Skeletal muscle tissue (tissue), 4 donors: Measurements from ENCODE around the gene PIK3AP1. TPM values are rescaled to one million over a fixed set of nuclear protein-coding genes. Genes with fewer than 3 reads are reported as not detected.

ENCODE experiments used
- H3K27ac ChIP-seq: one replicate; pipeline ENCODE4 v1.7.0; 2013; ENCODE audit warnings: mild to moderate bottlenecking, low read depth, low read length, inconsistent platforms
- H3K27me3 ChIP-seq, 3 donors: one replicate each; pipeline ENCODE4 v1.7.0; 2013; ENCODE audit warnings: low read length in 3 of 3; ENCODE audit not compliant: control insufficient read depth in 3 of 3, insufficient read depth in 3 of 3
- H3K36me3 ChIP-seq, 3 donors: one replicate each; pipeline ENCODE4 v1.7.0; 2013; ENCODE audit warnings: low read length in 3 of 3; ENCODE audit not compliant: control insufficient read depth in 3 of 3, insufficient read depth in 3 of 3
- H3K4me1 ChIP-seq, 3 donors: one replicate each; pipeline ENCODE4 v1.7.0; 2013; ENCODE audit warnings: low read length in 3 of 3, mild to moderate bottlenecking in 3 of 3; ENCODE audit not compliant: control insufficient read depth in 3 of 3, insufficient read depth in 3 of 3
- H3K4me3 ChIP-seq, 3 donors: one replicate each; pipeline ENCODE4 v1.7.0; 2013; ENCODE audit warnings: low read length in 3 of 3
- H3K9ac ChIP-seq, 3 donors: one replicate each; pipeline ENCODE4 v1.7.0; 2013; ENCODE audit warnings: low read length in 3 of 3, mild to moderate bottlenecking in 3 of 3, moderate library complexity in 2 of 3, low read depth in 1 of 3
- H3K9me3 ChIP-seq, 3 donors: one replicate each; pipeline ENCODE4 v1.7.0; 2013; ENCODE audit warnings: low read length in 3 of 3; ENCODE audit not compliant: control insufficient read depth in 3 of 3
- total RNA-seq: library from RNA; depleted of rRNA; stranded (reverse); fragments of >200 nt; gene quantifications from one replicate; pipeline ENCODE4 v1.2.3, GENCODE V29; 2014
- donor health status: Osteomylitis.

PIK3AP1 gene
- total RNA-seq, 1 donor from 2014 or later: 6.3 TPM

GRCh38 chr10:96638120-96638519 lies 82.2 kb downstream of the PIK3AP1 start:
- Histone ChIP-seq H3K4me3 (no peak overlapping the region), H3K9ac (no peak overlapping the region), H3K9me3 (no peaks in the 10 kb centered on the region), H3K27me3 (peaks cover 0 to 3% (median 0%) of the 10 kb centered on the region in 3 donors), H3K4me1 (no peaks in the 10 kb centered on the region), H3K36me3 (no peaks in the 10 kb centered on the region), H3K27ac (no peak overlapping the region)

- Histone ChIP-seq H3K4me1 (no peaks in the 10 kb centered on the region), H3K9ac (no peak overlapping the region), H3K9me3 (no peaks in the 10 kb centered on the region), H3K36me3 (no peaks in the 10 kb centered on the region), H3K27ac (no peak overlapping the region), H3K4me3 (no peak overlapping the region), H3K27me3 (peaks cover 0 to 3% (median 0%) of the 10 kb centered on the region in 3 donors)
These were observed 82.6 kb downstream of the PIK3AP1 start for GRCh38 chr10:96637709-96638108.

GRCh38 chr10:96636551-96636950 lies 83.8 kb downstream of the PIK3AP1 start:
- no peaks in the 10 kb centered on the region for H3K9me3 ChIP-seq
- H3K4me3 ChIP-seq: no peak overlapping the region
- H3K4me1 ChIP-seq: no peaks in the 10 kb centered on the region
- H3K27me3 ChIP-seq: peaks cover 0 to 3% (median 0%) of the 10 kb centered on the region in 3 donors
- H3K36me3 ChIP-seq: no peaks in the 10 kb centered on the region
- H3K9ac ChIP-seq: no peak overlapping the region
- no peak overlapping the region for H3K27ac ChIP-seq

- Histone ChIP-seq H3K27me3 (no peaks in the 10 kb centered on the region), H3K4me3 (no peak overlapping the region), H3K9me3 (no peaks in the 10 kb centered on the region), H3K9ac (no peak overlapping the region), H3K36me3 (no peaks in the 10 kb centered on the region), H3K27ac (no peak overlapping the region), H3K4me1 (no peaks in the 10 kb centered on the region)
These were observed 87.2 kb downstream of the PIK3AP1 start for GRCh38 chr10:96632974-96633710.

- Histone ChIP-seq H3K4me3 (no peak overlapping the region), H3K27ac (no peak overlapping the region), H3K9ac (no peak overlapping the region), H3K4me1 (no peaks in the 10 kb centered on the region), H3K27me3 (peaks cover 0 to 2% (median 0%) of the 10 kb centered on the region in 3 donors), H3K9me3 (no peaks in the 10 kb centered on the region), H3K36me3 (no peaks in the 10 kb centered on the region)
These were observed 93.0 kb downstream of the PIK3AP1 start for GRCh38 chr10:96627292-96627691.

GRCh38 chr10:96626795-96627194 lies 93.5 kb downstream of the PIK3AP1 start:
- Histone ChIP-seq H3K4me1 (no peaks in the 10 kb centered on the region), H3K4me3 (no peak overlapping the region), H3K9me3 (no peaks in the 10 kb centered on the region), H3K27ac (no peak overlapping the region), H3K36me3 (no peaks in the 10 kb centered on the region), H3K27me3 (peaks cover 0 to 2% (median 0%) of the 10 kb centered on the region in 3 donors), H3K9ac (no peak overlapping the region)

- Histone ChIP-seq H3K27ac (no peak overlapping the region), H3K9ac (no peak overlapping the region), H3K4me3 (no peak overlapping the region), H3K9me3 (no peaks in the 10 kb centered on the region), H3K4me1 (no peaks in the 10 kb centered on the region), H3K36me3 (no peaks in the 10 kb centered on the region), H3K27me3 (peaks cover 0 to 2% (median 0%) of the 10 kb centered on the region in 3 donors)
These were observed 95.1 kb downstream of the PIK3AP1 start for GRCh38 chr10:96625173-96625572.

- Histone ChIP-seq H3K4me3 (no peak overlapping the region), H3K9ac (no peak overlapping the region), H3K36me3 (no peaks in the 10 kb centered on the region), H3K9me3 (no peaks in the 10 kb centered on the region), H3K27ac (no peak overlapping the region), H3K27me3 (peaks cover 0 to 2% (median 0%) of the 10 kb centered on the region in 3 donors), H3K4me1 (peaks cover 5 to 11% (median 6%) of the 10 kb centered on the region in 3 donors)
These were observed 98.1 kb downstream of the PIK3AP1 start for GRCh38 chr10:96622013-96622787.

GRCh38 chr10:96619796-96620773 lies 100.2 kb downstream of the PIK3AP1 start:
- H3K9ac ChIP-seq: no peak overlapping the region
- H3K27ac ChIP-seq: no peak overlapping the region
- no peak overlapping the region for H3K4me3 ChIP-seq
- H3K4me1 ChIP-seq: peaks cover 5 to 11% (median 6%) of the 10 kb centered on the region in 3 donors
- H3K27me3 ChIP-seq: peaks cover 0 to 2% (median 0%) of the 10 kb centered on the region in 3 donors
- H3K36me3 ChIP-seq: no peaks in the 10 kb centered on the region
- no peaks in the 10 kb centered on the region for H3K9me3 ChIP-seq
